GM19328 (cell line): ENCODE data around the gene MAP3K10.

Experiments used
- ATAC-seq: cut with Tn5 transposase; IDR thresholded peaks from one replicate; pipeline ENCODE4 v1.9.1; 2021; ENCODE audit warnings: mild to moderate bottlenecking, moderate library complexity; ENCODE audit not compliant: unreplicated experiment

The MAP3K10 gene

GRCh38 chr19:40247735-40248262, 56.6 kb downstream of the MAP3K10 start:
- no peak for ATAC-seq

- no peak for ATAC-seq
Measured at GRCh38 chr19:40249201-40249600, 58.0 kb downstream of the MAP3K10 start.

GRCh38 chr19:40249781-40250180, 58.6 kb downstream of the MAP3K10 start:
- no peak for ATAC-seq

GRCh38 chr19:40251244-40251643, 60.0 kb downstream of the MAP3K10 start:
- ATAC-seq: no peak

GRCh38 chr19:40251991-40252390, 60.8 kb downstream of the MAP3K10 start:
- ATAC-seq: no peak

GRCh38 chr19:40252395-40252794, 61.2 kb downstream of the MAP3K10 start:
- ATAC-seq: no peak

GRCh38 chr19:40253611-40254092, 62.4 kb downstream of the MAP3K10 start:
- no peak for ATAC-seq

- ATAC-seq: no peak
Measured at GRCh38 chr19:40254714-40255418, 63.6 kb downstream of the MAP3K10 start.

- no peak for ATAC-seq
Measured at GRCh38 chr19:40255619-40256166, 64.5 kb downstream of the MAP3K10 start.

DNA sequence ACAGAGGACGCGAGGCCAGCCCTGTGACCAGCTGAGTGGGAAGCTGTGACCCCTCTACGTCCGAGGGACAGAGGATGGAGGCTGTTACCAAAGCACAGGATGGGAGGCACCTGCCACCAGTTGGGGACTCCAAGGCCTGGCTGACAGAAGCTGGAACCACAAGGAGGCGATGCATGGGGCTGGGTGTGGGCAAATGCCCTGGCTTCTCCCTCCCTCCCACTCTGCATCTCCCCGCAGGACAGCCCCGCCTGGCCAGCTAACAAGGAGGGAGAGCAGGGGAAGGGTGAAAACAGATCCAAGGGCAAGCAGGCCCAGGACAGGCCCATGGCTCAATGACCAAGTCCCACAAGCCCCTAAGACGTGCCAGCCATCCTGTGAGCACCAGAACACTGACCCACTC, 65.3 kb downstream of the MAP3K10 start:
- ATAC-seq: no peak

DNA sequence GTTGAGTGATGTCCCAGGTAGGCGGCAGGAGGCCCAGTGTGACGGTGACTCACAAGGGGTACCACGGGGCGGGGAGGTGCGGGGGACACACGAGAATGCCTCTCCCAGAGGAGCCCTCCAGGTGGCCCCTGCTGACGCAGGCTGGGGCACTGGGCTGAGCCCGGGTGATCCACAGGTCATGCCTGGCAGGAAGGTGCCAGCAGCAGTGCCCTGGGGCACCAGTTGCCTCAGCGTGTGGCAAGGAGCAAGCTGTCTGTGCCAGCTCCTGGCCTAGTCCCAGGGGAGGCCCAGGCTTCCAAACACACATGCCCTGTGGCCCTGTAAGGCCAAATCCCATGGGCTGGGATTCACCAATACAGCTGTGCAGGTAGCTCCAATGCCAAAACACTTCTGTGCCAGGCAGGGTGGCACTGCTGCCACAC, 65.9 kb downstream of the MAP3K10 start:
- ATAC-seq: no peak

GRCh38 chr19:40261631-40262030, 70.4 kb downstream of the MAP3K10 start:
- ATAC-seq: no peak

DNA sequence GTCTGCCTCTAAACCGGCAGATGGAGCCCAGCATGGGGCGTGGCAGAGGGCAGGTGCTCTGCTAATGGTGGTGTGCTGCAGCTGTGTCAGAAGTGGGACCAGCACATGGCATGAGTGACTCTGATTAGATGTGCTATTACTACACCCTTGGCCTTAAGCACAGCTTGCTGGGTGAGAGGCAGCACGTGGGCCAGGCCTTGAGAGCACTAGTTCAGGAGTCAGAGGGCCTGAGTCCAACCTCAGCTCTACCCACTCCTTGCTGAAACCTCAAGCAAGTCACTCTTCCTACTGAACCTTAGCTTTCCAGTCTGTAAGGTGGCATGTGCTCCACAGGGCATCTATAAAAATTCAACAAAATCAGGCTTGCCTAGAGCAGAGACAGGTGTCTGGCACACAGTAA, 71.2 kb downstream of the MAP3K10 start:
- ATAC-seq: no peak

GRCh38 chr19:40263440-40264313, 72.5 kb downstream of the MAP3K10 start:
- ATAC-seq: no peak

DNA sequence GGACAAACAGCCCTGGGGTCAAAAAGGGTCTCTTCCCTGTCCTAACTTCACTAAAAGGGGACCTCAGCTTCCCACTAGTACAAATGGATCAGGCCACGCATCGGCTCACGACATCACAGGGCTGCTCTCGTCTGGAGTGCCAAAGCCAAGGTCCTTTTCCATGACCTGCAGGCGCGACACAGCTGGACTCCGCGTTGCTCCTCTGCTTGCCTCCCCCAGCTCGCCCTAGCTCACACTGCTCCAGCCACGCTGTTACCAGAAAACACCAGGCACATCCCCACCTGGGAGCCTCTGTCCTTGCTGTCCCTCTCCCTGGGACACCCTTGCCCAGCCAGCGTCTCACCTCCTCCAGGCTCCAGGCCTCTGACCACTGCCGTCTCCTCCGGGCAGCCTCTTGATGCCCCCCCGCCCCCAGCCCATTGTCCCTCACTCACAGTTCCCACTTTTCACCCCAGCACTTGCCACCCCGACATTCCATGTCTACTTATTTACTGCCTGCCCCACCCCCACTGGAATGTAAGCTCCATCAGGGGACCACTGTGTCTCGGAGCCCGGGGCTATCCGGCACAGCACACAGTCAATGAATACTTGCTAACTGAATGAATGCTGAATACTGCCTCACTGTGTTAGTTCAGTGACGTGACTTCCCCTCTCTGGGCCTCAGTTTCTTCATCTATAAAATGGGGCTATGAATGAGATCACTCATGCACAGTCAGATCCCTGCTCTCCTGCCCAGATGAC, 73.3 kb downstream of the MAP3K10 start:
- no peak for ATAC-seq
